ENCODE results near the gene DUSP19. TPM values are rescaled to one million over a fixed set of nuclear protein-coding genes. Genes with fewer than 3 reads are reported as not detected.

DUSP19 gene
- total and polyA plus RNA-seq, 2 of the 13 experiments (the other 11 are each of a cell fraction or from before 2014, with no cell fraction given) = 1.3 to 1.9 TPM

DNA sequence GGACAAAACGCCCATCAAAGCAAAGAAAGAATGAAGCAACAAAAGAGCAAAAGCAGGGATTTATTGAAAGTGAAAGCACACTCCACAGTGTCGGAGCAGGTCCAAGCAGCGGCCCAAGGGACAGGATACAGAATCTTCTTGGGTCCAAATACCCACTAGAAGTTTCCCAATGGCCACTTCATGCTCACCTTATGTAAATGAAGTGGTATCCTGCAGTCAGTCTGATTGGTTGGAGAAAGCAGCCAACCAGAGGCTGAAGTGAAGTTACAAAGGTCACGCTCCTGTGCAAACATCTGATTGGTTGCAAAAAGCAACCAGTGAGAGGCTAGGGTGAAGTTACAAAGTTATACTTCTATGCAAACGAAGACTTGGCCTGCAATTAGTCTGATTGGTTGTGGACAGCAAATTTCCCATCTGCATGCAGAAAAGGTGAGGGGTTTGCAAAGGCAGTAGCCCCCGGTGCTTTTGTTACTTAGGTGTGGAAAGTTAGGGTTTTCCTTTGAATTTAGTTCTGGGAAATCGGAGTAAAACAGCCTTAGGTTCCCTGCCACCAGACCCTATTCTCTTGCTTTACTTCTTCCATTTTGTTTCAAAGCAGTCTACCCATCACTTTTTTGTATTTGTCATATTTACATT, 12.9 kb downstream of the DUSP19 start (continued):
- TF ChIP-seq, protein P1, sequence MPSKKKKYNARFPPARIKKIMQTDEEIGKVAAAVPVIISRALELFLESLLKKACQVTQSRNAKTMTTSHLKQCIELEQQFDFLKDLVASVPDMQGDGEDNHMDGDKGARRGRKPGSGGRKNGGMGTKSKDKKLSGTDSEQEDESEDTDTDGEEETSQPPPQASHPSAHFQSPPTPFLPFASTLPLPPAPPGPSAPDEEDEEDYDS (CRISPR knock-in tag; IDR thresholded peaks at IDR 0.05) = peak; percentile 66
- TF ChIP-seq SIX4 (CRISPR knock-in tag; IDR thresholded peaks at IDR 0.05) (no peak), IRX3 (CRISPR knock-in tag; IDR thresholded peaks at IDR 0.05; ENCODE audit: borderline replicate concordance, low read depth) (no peak), NONO (IDR thresholded peaks at IDR 0.05) (no peak), NONO (CRISPR knock-in tag; conservative IDR thresholded peaks at IDR 0.05) (no peak), ZNF883 (CRISPR knock-in tag; IDR thresholded peaks at IDR 0.05; ENCODE audit: not compliant biosample characterization) (no peak), TBX2 (CRISPR knock-in tag; IDR thresholded peaks at IDR 0.05; ENCODE audit: borderline replicate concordance) (no peak), ZMYM2 (CRISPR knock-in tag; IDR thresholded peaks at IDR 0.05) (no peak), ZNF205 (CRISPR knock-in tag; IDR thresholded peaks at IDR 0.05) (no peak), GABPB1 (CRISPR knock-in tag; IDR thresholded peaks at IDR 0.05) (no peak), ELF4 (CRISPR knock-in tag; IDR thresholded peaks at IDR 0.05; ENCODE audit: borderline replicate concordance) (no peak), MYNN (CRISPR knock-in tag; IDR thresholded peaks at IDR 0.05; ENCODE audit: low read depth) (no peak), ZNF143 (CRISPR knock-in tag; IDR thresholded peaks at IDR 0.05) (no peak)
- TF ChIP-seq, protein P2, sequence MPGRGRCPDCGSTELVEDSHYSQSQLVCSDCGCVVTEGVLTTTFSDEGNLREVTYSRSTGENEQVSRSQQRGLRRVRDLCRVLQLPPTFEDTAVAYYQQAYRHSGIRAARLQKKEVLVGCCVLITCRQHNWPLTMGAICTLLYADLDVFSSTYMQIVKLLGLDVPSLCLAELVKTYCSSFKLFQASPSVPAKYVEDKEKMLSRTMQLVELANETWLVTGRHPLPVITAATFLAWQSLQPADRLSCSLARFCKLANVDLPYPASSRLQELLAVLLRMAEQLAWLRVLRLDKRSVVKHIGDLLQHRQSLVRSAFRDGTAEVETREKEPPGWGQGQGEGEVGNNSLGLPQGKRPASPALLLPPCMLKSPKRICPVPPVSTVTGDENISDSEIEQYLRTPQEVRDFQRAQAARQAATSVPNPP (CRISPR knock-in tag; IDR thresholded peaks at IDR 0.05) = no peak
